Adrenal gland (tissue), 5 donors: Measurements from ENCODE around the gene SAA4.

Source experiments
- CTCF ChIP-seq, 6 experiments: fragments of 450-650 bp in 4 of 6; fragments of 200-600 bp in 2 of 6; sonication (generic) in 1 of 6; IDR thresholded peaks; 1 replicate in 5 of 6; 2 replicates in 1 of 6; pipeline versions ENCODE4 v1.5.1 to v1.8.0; 2016 to 2021; ENCODE audit warnings: antibody characterized with exemption in 6 of 6, mild to moderate bottlenecking in 2 of 6, moderate library complexity in 1 of 6
- POLR2A ChIP-seq, 2 donors: fragments of 450-650 bp; IDR thresholded peaks; one replicate each; pipeline ENCODE4 v1.6.1; 2017; ENCODE audit warnings: antibody characterized with exemption in 2 of 2, mild to moderate bottlenecking in 2 of 2, moderate library complexity in 1 of 2
- donor health status: DM: no; HTN: no; CAD: no.

GRCh38 chr11:18229501-18229900, 7.1 kb downstream of the SAA4 start:
- TF ChIP-seq CTCF (IDR thresholded peaks at IDR 0.05) (no peak), POLR2A (IDR thresholded peaks at IDR 0.05) (no peak)
